HL-60 (cell line): ENCODE results near the gene DNLZ.

Experiments used
- CTCF ChIP-seq: IDR thresholded peaks from one replicate; pipeline ENCODE4 v1.5.1; 2011; ENCODE audit warnings: low read length, control low read depth, inconsistent platforms; ENCODE audit not compliant: insufficient read depth
- GABPA ChIP-seq: IDR thresholded peaks from 2 replicates; pipeline ENCODE4 v1.6.1; 2012; ENCODE audit warnings: low read depth
- POLR2AphosphoS5 ChIP-seq: IDR thresholded peaks from 2 replicates; pipeline ENCODE4 v1.6.1; 2012; ENCODE audit warnings: low read depth
- REST ChIP-seq: IDR thresholded peaks from 2 replicates; pipeline ENCODE4 v1.6.1; 2012; ENCODE audit warnings: low read depth; ENCODE audit not compliant: insufficient replicate concordance
- SPI1 ChIP-seq: IDR thresholded peaks from 2 replicates; pipeline ENCODE4 v1.6.1; 2012; ENCODE audit warnings: low read depth, mild to moderate bottlenecking, borderline replicate concordance

- no peak for TF ChIP-seq CTCF
- TF ChIP-seq REST: no peak
- TF ChIP-seq POLR2AphosphoS5: no peak
- no peak for TF ChIP-seq GABPA
- no peak for TF ChIP-seq SPI1
Observed at GRCh38 chr9:136379891-136380290, 16.3 kb upstream of the DNLZ start.
